ENCODE data around the gene LRP2.

Gene LRP2

DNA sequence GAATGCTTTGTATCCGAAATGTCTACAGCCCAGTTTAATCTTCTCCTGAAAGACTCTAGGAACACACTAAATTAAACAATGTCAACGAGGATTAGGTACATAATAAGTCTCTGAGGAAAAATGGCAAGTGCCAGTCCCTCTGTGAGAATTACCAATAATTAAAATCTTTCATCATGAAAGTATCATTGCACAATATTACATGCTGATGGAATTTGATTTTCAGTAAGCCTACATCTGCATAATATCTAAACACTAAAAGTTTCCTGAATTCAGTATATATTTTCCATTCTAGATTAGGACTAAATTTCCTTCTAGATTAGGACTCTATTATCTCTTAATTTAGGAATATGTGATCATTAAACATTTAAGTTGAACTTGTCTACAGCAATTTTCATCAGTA is 132.1 kb downstream of the LRP2 start:
- ChIA-PET CTCF (no interaction called here), POLR2A (no interaction called here)
- DNase-seq (ENCODE audit: extremely low spot score) = no peak
- TF ChIP-seq, protein P1, sequence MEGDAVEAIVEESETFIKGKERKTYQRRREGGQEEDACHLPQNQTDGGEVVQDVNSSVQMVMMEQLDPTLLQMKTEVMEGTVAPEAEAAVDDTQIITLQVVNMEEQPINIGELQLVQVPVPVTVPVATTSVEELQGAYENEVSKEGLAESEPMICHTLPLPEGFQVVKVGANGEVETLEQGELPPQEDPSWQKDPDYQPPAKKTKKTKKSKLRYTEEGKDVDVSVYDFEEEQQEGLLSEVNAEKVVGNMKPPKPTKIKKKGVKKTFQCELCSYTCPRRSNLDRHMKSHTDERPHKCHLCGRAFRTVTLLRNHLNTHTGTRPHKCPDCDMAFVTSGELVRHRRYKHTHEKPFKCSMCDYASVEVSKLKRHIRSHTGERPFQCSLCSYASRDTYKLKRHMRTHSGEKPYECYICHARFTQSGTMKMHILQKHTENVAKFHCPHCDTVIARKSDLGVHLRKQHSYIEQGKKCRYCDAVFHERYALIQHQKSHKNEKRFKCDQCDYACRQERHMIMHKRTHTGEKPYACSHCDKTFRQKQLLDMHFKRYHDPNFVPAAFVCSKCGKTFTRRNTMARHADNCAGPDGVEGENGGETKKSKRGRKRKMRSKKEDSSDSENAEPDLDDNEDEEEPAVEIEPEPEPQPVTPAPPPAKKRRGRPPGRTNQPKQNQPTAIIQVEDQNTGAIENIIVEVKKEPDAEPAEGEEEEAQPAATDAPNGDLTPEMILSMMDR (IDR thresholded peaks at IDR 0.05; ENCODE audit: control extremely low read depth, extremely low read depth, low read depth, missing control alignments) = no peak

DNA sequence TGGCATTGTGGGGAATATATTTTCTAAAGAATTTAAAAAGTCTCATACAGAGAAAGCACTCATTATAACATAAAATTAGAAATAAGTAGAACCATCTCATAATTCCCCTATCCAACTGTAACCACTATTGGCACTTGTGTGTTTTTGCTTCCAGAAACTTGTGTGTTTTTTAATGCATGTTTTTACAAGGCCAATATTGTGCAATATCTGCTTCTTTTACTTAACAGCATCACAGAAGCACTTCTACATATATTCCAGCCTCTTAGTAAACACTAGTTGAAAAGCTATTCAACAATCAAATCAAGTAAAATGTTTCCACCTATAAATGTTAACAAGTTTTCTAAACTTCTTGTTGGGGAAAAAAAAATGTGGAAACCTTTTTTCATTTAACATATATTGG is 132.7 kb downstream of the LRP2 start:
- TF ChIP-seq, protein P1 (IDR thresholded peaks at IDR 0.05; ENCODE audit: control extremely low read depth, extremely low read depth, low read depth, missing control alignments) = no peak
- DNase-seq (ENCODE audit: extremely low spot score) = no peak
- ChIA-PET CTCF (no interaction called here), POLR2A (no interaction called here)

DNA sequence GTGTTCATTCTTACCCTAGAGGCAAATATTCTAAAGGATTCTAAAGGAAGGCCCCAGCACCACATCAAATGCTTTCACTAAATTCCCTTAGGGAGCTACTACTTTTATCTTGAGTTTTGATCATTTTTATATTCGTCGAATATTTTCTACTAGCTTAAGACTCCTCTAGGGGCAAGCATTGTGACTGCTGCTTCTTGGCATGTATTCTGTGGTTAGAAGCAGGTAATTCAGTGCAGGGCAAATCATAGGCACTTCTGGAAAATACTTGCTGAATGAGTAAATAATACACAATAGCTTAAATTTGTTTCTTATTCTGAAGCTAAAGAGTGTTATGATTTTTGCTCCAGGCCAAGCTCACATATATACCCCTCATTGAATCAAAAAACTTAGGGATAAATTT is 136.4 kb downstream of the LRP2 start:
- TF ChIP-seq, protein P1 (IDR thresholded peaks at IDR 0.05; ENCODE audit: control extremely low read depth, extremely low read depth, low read depth, missing control alignments) = no peak
- DNase-seq (ENCODE audit: extremely low spot score) = no peak
- ChIA-PET CTCF (interaction anchor here (0.9 kb wide), 1 partner anchor 1183 kb away, joined by 3 read pairs; no protein-coding TSS in a partner anchor), POLR2A (no interaction called here)

DNA sequence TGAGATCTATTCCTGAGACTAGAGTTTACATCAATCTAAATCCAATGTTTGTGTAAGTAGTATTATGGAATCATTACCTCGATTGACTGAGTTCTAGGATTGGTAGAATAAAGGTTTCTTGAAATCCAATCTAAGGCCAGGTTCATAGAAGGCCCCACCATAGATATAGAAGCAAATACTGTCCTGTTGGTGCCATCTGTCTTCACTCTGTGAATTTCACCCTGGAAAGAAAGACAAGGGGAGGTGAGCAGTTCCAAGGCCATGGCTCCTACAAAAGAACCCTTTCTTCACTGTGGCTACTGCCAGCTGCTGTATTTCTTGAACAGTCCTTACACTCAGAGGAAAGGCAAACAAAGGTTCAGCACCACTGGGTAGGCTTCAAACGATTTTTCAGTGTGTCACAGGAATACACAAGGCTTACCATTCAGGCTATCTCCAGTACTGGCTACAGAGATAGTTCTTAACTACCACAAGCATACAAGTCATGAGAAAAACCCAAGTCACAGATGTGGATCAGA is 137.0 kb downstream of the LRP2 start:
- no peak for DNase-seq (ENCODE audit: extremely low spot score)
- CTCF ChIA-PET = interaction anchor here (0.9 kb wide), 1 partner anchor 1183 kb away, joined by 3 read pairs; no protein-coding TSS in a partner anchor
- TF ChIP-seq, protein P1 (IDR thresholded peaks at IDR 0.05; ENCODE audit: control extremely low read depth, extremely low read depth, low read depth, missing control alignments) = no peak
- POLR2A ChIA-PET = no interaction called here

DNA sequence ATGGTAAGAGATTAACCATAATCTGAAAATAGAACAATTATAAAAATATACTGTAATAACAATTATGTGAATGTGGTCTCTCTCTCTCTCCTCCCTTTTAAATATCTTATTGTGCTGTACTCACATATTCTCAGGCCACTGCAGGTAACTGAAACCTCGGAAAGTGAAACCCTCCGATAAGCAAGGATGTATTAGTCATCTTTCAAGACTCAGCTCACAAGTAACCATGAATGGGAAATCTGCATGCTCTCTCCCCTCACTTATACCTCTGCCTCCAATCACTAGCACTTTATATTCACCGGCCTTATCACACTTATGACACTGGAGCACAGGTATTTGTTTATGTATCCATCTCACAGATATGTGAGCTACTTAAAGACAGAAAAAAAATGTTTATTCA is 139.7 kb downstream of the LRP2 start:
- ChIA-PET POLR2A (no interaction called here), CTCF (no interaction called here)
- DNase-seq (ENCODE audit: extremely low spot score) = no peak

DNA sequence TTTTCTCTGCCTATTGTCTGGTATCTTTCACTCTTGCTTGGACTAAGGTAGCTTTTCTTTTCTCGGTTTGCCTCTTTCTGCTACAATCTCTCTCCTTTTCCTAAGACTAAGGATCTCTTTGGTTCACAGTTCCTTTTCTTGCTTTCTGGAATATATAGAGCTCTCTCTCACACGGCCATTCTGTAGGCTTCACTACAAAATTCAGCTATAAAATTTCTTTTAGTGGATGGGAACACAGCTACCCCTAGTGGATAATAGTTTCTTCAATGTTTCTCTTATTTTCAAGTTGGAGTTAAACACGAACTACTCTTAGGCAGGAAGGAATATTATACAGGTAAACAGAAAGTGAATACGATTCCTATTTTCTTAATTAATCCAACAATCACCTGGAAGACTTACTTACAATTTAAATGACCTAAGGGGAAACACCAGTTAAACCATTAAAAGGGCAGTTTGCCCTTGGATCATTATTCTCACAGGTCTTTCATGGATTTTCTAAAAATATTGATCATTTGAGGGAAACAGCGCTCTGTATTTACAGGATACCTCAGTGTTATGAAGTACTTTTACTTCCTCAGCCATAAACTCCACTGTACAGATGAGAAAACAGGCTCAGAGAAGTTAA is 140.5 kb downstream of the LRP2 start:
- CTCF ChIA-PET = interaction anchor here (0.6 to 1.7 kb wide), 9 partner anchors 11 to 157 kb away, joined by 3 to 4 read pairs (median 3); no protein-coding TSS in a partner anchor
- no peak for DNase-seq (ENCODE audit: extremely low spot score)
- TF ChIP-seq, protein P1 (IDR thresholded peaks at IDR 0.05; ENCODE audit: control extremely low read depth, extremely low read depth, low read depth, missing control alignments) = no peak
- POLR2A ChIA-PET = no interaction called here

More for the DNA sequence above, 139.7 kb downstream of the LRP2 start:
- TF ChIP-seq, protein P1 (IDR thresholded peaks at IDR 0.05; ENCODE audit: control extremely low read depth, extremely low read depth, low read depth, missing control alignments) = no peak
